ENCODE results near the gene VWA5B1. TPM values are rescaled to one million over a fixed set of nuclear protein-coding genes. Genes with fewer than 3 reads are reported as not detected.
A peak's percentile ranks its signal among the peaks of the same experiment; 100 is the strongest.

VWA5B1 gene
- total RNA-seq, 1 donor from 2014 or later: not detected

DNA sequence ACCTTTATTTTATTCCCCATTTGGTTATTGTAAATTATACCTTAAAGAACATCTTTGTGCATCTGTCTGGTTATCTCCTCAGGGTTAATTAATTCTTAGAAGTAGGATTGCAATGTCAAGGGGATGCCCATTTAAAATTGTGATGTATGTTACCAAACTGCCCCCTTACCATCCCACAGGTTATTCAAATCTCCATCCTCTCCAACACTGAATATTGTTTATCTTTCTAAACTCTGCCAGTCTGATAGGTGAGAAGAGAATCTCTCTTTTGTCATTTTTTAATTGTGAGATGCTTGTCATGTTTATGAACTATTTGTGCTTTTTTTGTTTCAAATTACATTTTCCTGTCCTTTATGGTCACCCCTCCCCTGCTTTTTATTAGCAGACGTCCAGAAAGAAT lies 55.8 kb downstream of the VWA5B1 start:
- ATAC-seq (no peak), DNase-seq (ENCODE audit: low spot score) (no peak)

DNA sequence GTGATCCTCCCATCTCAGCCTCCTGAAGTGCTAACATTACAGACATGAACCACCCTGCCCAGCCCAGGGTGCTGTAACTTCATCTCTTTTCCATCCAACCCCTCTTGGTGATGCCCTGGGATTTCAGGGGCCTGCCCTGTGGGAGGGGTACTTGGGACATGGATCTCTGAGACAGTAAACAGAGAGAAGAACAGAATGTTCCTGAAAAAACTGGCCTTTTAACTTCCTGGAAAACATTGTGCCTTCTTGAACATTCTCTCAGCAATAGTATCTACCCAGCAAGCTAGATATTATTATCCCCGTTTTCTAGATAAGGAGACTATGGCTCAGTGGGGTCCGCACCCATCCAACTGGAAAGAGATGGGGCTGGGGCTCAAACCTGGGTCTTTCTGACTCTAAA lies 57.0 kb downstream of the VWA5B1 start:
- no peak for ATAC-seq

DNA sequence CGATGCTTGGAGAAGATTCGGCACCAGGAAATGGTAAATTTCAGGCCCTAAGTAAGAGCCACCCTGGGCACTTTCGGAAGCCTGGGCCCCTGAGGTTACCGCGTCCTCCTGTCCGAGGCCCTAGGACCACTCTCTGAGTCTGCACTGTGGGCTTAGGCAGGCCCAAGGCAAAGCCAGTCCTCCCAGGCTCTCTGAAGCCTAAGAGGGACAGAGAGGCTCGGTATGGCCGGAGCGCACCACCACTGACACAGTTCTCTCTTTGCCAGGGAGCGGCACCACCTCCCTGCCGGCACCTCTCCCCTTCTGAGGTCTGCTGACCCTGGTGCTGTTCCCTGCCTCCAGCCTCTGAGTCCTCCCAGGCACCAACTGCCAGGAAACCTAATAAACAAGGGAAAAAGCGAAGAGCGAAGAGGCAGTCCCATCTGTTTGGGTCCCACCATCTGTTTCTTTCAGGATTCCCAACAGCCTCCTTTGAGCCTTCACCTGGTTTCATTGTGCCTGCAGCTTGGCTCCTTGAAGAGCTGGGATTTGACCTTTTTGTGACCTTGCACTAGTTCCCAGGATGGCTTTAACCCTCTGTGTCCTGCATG lies 57.7 kb downstream of the VWA5B1 start:
- ATAC-seq (no peak), DNase-seq (ENCODE audit: low spot score) (no peak)

More for the DNA sequence above, 57.0 kb downstream of the VWA5B1 start:
- DNase-seq (ENCODE audit: low spot score): no peak

DNA sequence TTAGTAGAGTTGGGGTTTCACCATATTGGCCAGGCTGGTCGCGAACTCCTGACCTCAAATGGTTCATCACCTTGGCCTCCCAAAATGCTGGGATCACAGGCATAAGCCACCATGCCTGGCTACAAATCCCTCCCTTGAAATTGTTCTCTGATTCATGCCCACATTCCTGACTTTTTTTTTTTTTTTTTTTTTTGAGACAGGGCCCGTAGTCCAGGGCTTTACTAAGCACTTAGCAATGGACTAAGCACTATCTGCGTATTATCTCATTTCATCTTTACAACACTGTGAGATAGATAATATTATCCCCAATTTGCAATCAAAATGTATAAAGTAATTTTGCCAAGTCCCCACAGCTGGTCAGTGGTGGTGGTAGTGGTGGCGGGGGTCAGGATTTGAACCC lies 58.9 kb downstream of the VWA5B1 start:
- ATAC-seq: no peak

DNA sequence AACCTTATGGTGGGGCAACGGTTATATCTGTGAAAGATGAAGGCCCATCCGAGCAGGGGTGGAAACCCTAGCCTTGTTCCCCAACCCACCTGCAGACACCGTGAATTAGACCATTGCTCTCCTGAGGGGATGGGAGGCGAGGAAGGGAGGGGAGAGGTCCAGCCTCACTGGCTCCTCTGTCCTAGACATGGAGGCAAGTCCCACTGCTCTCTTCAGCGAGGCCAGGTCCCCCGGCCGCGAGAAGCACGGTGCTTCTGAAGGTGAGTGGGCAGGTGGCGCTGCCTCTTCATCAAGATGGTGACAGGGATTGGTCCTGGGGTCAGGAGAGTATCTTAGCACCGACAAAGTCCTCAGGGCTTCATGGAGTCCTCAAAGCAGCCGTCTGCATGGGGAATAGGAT lies 59.3 kb downstream of the VWA5B1 start:
- ATAC-seq: no peak
- no peak for DNase-seq (ENCODE audit: low spot score)

More for the DNA sequence above, 58.9 kb downstream of the VWA5B1 start:
- DNase-seq (ENCODE audit: low spot score): no peak

DNA sequence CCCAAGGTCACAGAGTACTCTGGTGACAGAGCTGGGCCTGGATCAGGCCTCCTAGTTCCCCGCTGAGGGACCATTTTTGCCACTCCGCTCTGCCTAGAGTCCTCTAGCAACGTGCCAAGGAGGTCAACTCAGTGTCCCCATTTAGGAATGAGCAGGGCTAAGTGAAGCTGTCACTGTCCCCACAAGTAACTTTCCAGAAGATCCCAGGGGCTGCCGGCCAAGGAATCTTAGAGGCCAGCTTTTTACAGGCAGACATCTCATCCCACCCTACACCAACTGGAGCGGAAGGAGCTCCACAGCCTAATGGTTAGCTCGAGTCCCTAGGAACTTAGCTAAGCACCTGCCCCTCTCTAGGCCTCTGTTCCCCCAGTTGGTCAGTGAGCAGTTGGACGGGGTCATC lies 59.7 kb downstream of the VWA5B1 start:
- DNase-seq (ENCODE audit: low spot score): no peak

DNA sequence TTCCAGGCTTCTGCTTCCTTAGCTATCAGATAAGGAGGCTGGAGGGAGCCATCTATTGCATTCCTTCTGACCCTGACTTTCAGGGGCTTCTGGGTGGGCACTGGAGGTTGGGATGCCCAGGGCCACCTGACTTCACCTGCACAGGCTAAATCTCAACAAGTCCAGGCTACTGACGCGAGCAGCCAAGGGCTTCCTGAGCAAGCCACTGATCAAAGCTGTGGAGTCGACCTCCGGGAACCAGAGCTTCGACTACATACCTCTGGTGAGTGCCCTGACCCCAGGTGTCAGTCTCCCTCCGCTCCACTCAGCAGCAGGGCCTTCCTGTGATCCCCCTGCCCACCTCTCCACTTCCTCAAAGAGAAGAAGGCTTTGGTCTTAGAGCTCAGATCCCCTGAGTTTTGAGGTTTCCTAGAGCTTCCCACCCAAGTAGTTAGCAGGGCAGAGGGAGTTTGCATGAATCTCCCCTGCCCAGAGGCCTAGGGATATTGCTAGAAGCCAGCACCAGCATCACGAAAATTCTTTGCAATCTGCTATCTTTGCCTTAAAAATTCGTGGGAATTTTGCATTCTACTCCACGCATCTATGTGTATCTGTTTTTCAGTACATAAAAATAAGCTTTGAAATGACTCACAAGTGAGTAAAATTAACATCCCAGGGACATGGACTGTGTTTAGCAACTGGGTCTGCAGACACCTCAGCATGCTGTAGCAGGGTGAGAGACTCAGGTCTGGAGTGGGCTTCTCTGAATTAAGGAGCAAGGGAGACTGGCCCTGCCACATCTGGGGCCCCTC lies 61.4 kb downstream of the VWA5B1 start:
- DNase-seq (ENCODE audit: low spot score): no peak

More for the DNA sequence above, 59.7 kb downstream of the VWA5B1 start:
- no peak for ATAC-seq

DNA sequence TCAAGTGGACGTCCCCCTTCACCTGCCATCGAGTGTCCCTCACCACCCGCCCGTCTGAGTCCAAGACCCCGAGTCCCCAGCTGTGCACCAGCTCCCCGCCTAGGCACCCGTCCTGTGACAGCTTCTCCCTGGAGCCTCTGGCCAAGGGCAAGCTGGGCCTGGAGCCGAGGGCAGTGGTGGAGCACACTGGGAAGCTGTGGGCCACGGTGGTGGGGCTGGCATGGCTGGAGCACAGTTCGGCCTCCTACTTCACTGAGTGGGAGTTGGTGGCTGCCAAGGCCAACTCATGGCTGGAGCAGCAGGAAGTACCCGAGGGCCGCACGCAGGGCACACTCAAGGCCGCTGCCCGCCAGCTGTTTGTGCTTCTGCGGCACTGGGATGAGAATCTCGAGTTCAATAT lies 63.2 kb downstream of the VWA5B1 start:
- no peak for ATAC-seq
- no peak for DNase-seq (ENCODE audit: low spot score)

More for the DNA sequence above, 61.4 kb downstream of the VWA5B1 start:
- no peak for ATAC-seq

DNA sequence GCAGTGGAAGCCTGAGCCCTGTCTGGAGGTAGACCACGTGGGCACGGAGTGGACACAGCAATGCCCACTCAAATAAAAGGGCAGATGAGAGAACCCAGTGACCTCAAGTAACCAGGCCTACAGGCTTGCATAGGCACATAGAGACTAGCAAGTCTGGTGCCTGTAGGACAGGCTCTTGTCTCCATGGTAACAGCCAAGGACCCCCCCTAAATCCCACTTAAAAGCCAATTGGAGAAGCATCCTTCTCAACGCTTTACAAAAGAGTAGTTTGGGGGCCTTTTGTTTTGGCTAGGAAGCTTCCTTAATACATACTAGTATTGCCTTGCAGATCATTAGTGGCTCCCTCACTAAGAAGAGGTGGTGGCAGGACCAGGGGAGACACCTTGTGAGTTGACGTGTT lies 63.9 kb downstream of the VWA5B1 start:
- no peak for DNase-seq (ENCODE audit: low spot score)
- no peak for ATAC-seq

DNA sequence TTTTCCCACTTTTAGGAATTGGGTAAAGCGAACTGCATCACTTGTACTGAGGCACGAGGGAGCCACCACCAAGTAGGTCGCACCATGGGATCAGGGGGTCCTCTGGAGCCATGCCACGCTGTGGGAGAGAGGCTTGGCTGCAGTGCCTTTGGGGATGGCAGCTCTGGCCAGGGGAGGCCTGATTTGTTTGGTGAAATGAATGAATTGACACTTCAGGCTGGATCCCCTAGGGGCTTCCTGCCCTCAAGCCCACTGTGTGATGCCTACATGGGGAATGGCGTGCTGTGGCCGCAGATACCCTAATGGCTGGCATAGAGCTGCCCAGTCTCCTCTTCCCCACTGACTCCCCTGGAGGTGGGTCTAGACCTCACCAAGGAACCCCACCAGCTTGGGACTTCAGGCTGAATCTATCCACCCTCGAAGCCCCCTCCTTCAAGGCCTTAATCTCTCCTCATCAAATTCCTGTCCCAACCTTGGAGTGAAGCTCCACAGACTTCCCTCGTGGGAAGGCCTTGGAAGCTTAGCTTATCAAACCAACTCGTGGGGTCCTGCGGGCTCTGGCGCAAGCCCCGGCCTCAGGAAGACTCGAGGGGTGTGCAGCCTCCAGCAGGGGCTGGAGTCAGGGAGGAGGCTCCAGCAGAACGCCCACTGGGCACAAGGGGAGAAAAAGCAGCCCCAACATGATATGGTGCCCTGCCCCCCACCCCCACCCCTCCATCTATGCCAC lies 64.6 kb downstream of the VWA5B1 start:
- no peak for ATAC-seq
- no peak for DNase-seq (ENCODE audit: low spot score)

DNA sequence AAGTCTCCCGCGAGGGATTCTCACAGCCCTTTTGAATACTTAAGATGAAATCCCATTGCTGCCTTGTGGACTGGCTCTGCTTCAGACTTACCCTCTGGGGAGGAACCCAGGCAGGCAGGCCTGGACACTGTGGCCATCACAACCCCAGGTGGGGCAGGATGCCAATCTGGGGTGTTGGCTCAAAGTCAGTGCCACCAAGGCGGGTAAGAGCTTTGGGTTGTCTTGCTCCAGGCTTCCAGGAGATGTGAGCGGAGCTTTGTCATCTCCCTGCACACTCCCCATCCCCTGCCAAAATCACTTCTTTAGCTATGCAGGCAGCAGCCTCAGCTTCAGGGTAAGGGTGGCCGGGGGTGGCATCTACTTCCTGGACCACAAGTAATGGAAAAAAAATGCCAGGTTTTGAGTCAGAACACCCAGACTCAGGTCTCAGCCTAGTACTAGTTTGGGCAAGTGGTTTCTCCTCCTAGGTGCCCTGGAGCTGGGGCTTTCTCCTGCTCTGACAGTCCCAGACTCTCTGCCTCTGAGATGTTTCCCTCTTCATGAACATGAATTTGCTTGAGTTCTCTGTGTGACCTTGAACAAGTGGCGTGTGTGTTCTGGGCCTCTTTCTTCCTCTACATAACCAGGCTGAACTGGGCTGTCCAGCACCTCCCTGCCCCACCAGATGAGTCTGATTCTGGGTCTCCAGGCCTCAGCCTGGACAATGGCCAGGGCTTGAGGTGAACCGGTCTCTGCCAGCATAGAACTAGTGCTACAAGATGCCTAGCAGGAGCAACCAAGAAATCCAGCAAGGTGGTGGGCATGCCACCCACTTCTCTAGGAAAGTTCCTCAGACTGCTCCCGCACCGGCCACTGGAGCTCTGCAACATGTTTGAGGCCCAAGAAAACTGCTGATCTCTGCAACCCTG lies 65.4 kb downstream of the VWA5B1 start:
- no peak for DNase-seq (ENCODE audit: low spot score)
- ATAC-seq: no peak

DNA sequence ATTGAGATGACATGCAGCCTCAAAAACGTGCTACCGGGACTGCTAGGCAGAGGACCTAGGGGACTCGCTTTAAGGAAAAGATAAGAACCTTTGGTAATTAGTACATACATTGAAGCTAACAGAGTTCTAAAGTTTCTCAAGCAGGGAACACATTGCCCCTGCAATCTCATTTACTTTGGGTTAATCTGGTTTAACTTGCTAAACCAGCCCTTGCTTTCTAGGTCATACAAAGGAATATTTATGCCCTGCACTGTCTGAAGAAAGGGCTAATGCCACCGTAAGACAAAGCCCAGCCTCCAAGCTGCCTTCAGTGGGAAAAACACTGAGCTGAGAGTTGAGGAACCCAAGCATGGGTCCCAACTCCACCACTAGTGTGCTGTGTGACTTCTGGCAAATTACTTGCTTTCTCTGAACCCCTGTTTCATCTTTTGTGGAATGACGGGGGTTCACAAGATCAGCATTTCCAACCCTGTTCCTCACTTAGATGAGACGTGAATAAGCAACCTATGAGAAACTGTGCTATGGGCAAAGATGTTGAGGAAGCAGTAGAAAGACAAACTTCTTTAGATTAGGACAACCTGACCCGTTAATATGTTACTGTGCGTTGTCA lies 66.3 kb downstream of the VWA5B1 start:
- DNase-seq (ENCODE audit: low spot score) (no peak), ATAC-seq (no peak)

DNA sequence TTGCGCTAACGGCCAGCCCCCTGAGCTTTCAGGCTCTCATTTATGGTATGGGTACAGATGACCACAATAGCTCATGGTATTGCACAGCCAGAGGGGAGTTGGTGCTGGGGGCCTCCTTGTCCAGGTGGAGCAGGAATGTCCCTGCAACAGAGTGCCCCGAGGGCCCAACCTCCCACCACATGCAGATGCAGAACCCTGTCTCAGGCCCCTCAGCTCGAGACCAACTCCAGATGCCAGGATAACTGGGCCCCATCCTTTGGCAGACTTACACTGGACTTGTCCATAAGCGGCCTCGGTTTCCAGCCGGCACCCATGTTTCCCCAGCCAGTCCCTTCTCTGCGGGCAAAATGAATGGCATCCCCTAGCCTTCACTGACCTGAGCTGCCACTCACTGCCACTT lies 67.1 kb downstream of the VWA5B1 start:
- DNase-seq (ENCODE audit: low spot score) (no peak), ATAC-seq (no peak)

DNA sequence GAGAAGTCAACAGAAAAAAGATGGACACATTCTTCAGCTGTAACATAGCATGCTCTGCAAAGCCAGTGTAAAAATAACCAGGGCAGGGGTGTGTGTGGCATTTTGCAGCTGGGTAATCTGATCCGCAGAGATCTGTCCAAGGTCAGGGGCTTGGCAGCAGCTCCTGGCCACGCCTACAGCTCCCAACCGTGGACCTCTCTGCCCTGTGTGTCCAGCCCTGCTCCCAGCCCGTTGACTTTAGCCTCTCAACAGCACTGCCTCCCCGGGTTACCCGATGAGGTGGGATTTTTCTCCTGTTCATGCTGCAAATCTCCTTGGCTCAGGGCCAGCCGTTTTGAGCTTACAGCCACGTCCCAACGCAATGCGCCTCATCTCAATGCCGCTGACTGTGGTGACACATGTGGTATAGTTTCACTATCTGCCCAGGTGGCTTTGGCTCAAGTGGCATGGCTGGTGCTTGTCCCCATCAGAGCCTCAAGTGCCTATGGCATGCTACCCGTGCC lies 68.1 kb downstream of the VWA5B1 start:
- ATAC-seq: peak; percentile 97

DNA sequence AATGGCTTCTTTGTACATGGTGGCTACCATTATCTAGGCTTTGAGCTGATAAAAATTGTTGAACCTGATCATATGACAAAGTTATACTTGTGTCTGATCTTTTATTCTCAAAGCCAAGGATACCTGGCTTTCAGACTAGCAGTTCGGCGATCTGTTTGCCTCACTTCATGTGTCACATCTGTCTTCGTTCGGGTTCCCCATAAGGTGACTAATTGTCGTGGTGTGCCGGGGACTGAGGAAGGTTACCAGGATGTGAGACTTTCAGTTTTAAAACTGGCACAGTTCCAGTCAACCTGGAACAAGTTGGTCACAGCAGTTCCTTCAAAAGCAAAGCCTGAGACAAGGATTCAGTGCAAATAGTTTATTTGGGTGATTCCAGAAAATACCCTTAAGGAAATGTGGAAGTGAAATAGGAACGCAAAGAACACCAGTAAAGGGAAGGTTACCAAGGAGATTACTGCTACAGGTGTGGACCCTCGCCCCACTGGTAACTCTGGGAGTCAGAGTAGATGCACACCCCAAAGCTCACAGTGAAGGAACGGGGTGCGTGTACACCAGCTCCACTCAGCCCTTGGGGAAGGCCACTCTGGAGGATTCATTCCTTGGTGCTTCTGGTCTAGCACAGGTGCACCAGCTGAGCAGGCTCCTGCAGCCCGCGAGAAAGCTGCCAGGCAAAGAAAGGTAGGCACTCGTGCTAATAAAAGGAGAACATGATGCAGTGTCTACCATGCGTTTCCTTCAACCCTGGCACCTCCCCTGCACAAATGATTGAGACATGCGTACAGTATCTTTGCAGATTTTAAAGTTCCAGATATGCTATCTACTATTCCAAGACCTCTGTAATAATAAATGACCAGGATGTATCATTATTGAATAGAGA lies 69.0 kb downstream of the VWA5B1 start:
- ATAC-seq (no peak), DNase-seq (ENCODE audit: low spot score) (no peak)

More for the DNA sequence above, 68.1 kb downstream of the VWA5B1 start:
- peak; percentile 86 for DNase-seq (ENCODE audit: low spot score)

DNA sequence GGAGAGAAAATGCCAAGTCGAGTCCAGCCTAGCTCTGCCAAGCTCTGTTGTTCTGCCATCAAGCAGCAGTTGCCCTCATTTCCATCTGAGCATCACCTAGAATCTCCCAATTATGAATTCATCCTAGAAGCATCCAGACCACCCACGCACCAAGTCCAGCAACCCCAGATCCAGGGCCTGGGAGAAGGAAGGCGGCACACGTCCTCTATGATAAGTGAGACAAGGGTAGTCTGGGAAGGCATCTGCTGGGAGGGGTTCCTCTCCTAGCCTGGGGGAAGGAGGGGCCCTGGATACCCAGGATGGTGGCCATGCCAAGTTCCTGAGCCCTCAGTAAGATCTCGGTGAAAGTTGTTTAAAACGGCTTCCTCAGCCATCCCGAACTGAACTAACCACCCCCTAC lies 70.7 kb downstream of the VWA5B1 start:
- no peak for DNase-seq (ENCODE audit: low spot score)
- ATAC-seq: no peak

DNA sequence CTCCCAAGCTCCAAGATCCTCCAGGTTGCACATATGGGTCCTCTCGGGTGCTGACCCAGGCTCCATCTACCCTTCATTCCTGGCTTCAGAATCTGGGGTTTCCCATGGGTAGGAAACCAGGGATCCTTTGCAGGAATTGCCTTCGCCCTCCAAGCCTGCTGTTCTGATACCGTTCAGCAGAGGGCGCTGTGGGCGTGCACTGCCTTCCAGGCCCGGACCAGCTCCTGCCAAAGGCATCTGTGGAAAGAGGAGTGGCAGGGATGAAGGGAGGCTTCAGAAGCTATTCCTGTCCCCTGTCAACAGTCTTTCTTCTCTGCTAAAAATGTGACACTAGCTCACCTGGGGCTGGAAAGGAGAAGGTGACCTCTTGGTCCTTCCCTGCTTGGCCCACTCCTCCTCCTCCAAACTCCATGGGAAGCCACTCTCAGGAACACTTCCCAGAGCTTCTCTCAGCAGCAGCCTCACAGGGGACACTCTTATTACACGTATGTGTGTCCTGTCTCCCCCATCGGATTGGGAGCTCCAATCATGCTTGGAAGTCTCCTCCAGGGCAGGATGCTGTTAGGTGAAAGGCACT lies 71.2 kb downstream of the VWA5B1 start:
- peak; percentile 60 for ATAC-seq

DNA sequence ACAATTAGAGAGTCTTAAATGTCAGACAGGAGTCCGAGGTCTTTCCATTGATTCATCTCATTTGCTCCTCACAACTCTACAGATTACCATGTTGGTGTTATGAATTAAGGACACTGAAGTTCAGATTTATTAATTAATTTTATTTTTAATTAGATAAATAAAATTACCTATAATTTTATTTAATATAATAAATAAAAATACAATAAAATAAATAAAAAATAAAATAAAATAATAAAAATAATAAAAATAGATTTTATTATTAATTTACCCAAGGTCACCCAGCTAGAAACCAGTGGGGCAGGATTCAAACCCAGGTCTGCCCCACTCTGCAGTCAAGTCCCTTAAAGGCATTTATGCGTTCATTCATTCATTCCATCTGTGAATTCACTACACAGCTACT lies 72.2 kb downstream of the VWA5B1 start:
- ATAC-seq (no peak), DNase-seq (ENCODE audit: low spot score) (no peak)

More for the DNA sequence above, 71.2 kb downstream of the VWA5B1 start:
- DNase-seq (ENCODE audit: low spot score): peak; percentile 53

Data from left lobe of liver (tissue), 2 donors.